ENCODE measurements around the gene TTC29.
"Not testable (repeated sequence)": the region's sequence is repeated elsewhere in the genome, so short reads cannot be mapped to it uniquely, and the experiment has no call there.

Gene TTC29

GRCh38 chr4:146857298-146857697 lies 88.4 kb downstream of the TTC29 start:
- no peak for DNase-seq (ENCODE audit: low read depth, low spot score)

GRCh38 chr4:146855761-146856160 lies 89.9 kb downstream of the TTC29 start:
- no peak for DNase-seq (ENCODE audit: low read depth, low spot score)

- DNase-seq (ENCODE audit: low read depth, low spot score): no peak
These were observed 93.3 kb downstream of the TTC29 start for GRCh38 chr4:146852360-146852759.

DNA sequence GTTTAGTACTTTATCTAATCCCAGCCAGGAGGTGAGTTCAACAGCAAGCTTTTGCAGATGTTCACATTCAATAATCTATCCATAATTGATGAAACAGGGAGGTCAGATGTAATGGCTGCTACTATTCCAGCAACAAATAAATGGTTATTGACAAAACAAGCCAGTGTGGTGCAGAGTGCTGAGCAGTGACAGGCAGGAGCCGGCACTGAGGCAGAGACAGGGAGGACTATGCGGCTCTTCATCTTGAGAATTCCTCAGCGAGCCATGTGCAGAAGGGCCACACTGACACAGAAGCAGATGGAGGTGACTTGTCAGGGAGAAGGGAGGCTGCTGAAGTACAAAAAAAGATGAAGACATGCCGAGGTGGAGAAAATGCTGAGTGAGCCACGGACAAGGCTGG lies 98.3 kb downstream of the TTC29 start:
- DNase-seq (ENCODE audit: low read depth, low spot score): no peak

DNA sequence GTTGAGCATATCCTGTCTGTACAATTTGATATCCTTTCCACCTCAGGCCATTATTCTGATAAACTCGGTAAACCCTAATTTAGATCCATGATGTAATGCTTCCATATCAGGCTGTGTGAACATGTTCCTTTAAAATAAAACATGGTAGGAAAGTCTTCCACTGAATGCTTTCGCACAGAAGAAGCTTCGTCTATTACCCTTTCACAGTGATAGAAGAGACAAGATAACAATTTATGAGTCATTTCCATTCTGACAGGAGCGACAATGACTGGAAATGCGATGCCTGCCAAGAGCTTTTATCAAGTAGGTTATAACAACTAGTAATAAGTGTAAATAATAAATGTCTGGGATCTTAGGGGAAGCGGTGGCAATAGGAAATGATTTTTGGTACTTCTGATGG lies 98.8 kb downstream of the TTC29 start:
- no peak for DNase-seq (ENCODE audit: low read depth, low spot score)

GRCh38 chr4:146844761-146845160 lies 100.9 kb downstream of the TTC29 start:
- DNase-seq (ENCODE audit: low read depth, low spot score): no peak

DNA sequence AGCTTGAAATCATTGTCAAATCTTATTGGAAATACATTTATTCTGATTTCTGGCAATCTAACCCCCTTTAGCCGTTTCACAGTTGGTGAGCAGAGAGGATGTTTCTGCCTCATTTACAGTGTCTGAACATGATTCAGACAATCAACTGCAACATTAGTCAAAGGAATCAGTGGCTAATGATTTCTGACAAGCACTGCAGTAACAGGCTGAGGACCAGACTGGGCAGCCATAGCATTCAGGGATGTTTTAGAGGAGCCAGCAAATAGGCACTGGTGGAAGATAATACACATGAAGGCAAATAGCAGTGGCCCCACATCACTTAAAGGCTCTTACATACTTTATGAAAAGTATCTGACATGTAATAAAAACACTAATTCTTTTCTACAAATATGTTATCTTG lies 102.8 kb downstream of the TTC29 start:
- no peak for DNase-seq (ENCODE audit: low read depth, low spot score)

DNA sequence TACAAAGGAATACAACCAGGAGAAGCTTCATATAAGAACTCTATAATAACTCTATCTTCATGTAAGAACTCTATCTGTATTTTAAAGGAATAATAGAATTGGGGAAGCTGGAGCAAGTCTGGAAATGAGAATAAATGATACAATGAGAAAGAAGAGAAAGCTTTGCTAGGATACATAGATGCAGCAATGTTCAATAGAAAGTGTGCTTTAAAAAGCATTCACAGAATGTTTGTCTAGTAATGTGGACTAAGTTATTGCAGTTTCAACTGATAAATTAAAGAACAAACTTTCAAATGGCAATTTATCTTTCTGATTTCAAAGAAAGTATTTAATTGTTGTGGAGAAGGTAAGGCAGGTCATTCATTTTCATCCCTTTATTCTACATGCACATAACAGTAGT lies 104.9 kb downstream of the TTC29 start:
- DNase-seq (ENCODE audit: low read depth, low spot score): no peak

DNA sequence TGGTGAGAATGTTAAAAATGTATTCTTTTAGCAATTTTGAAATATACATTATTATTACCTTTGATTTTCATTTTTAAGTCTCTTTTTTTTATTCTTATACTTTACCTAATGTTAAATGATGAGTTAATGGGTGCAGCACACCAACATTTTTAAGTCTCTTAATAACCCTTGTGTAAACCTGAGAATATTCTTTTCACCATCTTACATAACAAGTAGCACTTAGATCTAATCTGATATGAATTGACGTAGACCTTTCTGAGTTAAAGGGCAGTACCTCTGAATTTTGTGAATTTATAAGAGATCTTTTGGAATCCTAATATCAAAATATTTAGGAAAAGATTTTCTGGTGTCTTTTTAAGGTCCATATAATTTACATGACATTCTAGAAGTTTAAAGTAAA lies 110.6 kb downstream of the TTC29 start:
- no peak for DNase-seq (ENCODE audit: low read depth, low spot score)

DNA sequence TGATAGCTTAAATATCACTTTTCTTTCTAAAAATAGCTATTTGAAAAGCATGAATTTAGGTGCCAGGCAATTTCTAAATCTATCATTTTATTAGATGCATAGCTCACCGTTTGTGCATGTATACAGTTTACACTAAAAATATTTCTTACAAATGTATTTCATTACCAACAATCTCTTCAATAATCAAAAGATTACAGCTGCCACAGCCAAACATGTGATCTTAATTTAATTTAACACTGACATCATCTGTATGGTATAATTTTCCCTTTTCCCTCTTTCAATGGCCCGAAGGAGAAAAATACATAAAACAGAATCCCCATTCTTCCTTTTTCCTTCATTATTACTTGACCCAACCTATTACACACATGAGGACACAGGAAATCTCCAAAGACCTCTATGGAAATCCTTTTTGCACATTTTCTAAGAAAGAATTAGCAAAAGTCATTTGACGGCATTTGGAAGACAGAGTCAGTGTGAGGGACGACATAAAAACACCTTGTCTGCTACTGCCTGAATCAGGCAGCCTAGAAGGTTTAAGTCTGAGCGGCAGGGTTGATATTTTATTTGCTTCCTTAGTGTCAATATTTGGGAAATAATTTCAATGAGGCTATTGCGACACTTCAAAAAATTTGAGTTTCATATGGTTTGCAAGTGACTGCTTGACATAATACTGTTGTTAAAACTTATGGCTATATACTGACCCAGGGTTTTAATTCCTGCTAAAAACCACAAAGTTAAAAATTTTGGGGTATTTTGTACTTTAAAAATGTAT lies 111.2 kb downstream of the TTC29 start:
- DNase-seq (ENCODE audit: low read depth, low spot score): no peak

- no peak for DNase-seq (ENCODE audit: low read depth, low spot score)
These were observed 112.1 kb downstream of the TTC29 start for GRCh38 chr4:146833530-146833929.

GRCh38 chr4:146822980-146823379 lies 122.7 kb downstream of the TTC29 start:
- not testable (repeated sequence) for DNase-seq (ENCODE audit: low read depth, low spot score)

DNA sequence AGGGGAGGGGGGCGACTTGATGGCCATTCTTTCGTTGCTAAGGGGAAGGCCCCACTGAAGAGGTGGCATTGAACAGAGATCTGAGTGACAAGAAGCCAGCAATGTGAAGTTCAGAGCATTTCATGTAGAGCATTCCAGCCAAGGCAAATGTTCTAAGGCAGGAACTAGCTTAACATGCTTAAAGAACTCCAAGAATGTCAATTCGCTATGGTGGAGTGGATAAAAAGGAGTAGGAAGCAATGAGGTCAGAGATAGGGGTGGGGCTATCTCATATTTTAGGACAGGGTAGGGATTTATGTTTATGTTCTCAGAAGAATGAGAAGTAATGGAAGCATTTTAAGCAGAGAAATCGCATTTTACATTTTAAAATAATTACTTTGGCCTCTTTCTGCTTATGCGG lies 130.9 kb downstream of the TTC29 start:
- DNase-seq (ENCODE audit: low read depth, low spot score): no peak

GRCh38 chr4:146795711-146796110 lies 150.0 kb downstream of the TTC29 start:
- DNase-seq (ENCODE audit: low read depth, low spot score): no peak

DNA sequence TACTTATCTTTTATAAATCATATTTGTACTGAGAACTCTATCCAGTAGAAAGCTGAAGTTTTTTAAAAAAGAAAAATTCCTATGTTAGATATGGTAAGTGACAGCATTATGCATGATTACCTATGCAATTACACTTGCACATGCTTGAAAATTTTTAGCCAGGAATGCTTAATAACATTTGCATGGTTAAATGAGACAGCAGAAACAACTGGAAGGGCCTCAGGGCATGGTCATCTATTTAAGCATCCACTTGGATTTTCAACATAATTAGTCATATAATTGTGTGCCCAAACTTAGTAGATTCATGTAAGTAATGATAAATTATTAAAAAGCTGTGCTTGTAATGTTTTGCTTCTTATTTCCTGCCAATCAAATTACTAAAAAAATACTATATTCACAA lies 151.9 kb downstream of the TTC29 start:
- no peak for DNase-seq (ENCODE audit: low read depth, low spot score)

DNA sequence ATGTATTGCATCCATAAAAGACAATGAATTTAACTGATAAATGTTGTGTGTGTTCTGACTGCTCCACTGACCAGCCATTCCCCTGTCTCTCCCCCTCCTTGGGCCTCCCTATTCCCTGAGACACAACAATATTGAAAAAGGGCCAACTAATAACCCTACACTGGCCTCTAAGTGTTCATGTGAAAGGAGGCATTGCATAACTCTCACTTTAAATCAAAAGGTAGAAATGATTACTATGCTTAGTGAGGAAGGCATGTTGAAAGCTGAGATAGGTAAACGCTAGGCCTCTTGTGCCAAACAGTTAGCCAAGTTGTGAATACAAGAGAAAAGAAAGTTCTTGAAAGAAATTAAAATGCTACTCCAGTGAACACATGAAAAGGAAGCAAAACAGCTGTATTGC lies 154.2 kb downstream of the TTC29 start:
- no peak for DNase-seq (ENCODE audit: low read depth, low spot score)

- no peak for DNase-seq (ENCODE audit: low read depth, low spot score)
These were observed 155.1 kb downstream of the TTC29 start for GRCh38 chr4:146790515-146790914.

- DNase-seq (ENCODE audit: low read depth, low spot score): no peak
These were observed 157.9 kb downstream of the TTC29 start for GRCh38 chr4:146787731-146788130.

- DNase-seq (ENCODE audit: low read depth, low spot score): no peak
These were observed 169.0 kb downstream of the TTC29 start for GRCh38 chr4:146776691-146777090.

DNA sequence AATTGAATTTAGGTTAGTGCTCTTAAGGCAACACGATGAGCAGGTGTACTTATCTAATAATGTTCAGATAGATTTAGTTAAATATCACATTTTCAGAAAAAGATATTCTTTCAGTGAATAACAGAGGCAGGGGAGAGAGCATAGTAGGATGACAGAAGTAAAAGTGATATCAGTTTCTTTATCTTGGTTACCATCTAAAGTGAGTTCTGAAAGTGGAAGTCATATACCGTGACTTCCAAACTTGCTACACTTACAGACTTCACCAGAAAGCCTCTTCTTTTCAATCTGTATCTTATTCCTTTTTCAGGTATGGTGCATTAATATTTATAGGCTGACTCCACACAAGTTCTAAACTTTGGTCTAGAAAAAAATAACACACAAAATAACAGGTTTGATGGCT lies 182.1 kb downstream of the TTC29 start:
- no peak for DNase-seq (ENCODE audit: low read depth, low spot score)

DNA sequence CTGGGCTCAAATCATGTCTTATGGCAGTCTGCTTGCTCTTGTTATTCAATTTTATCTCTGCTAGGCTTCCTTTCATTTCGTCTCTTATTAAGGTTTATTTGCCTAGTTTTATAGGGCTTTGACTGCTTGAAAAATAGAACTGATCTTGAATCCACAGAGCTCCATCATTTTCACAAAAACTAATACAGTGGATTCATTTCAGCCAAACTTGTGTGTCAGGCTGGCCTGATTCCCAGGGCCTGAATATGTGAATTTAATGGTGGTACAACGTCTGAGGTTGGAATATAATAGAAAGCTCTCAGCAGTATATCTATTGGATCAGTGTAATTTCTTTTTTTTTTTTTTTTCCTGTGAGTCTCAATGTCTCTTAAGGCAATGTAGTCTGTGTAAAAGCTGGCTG lies 183.6 kb downstream of the TTC29 start:
- DNase-seq (ENCODE audit: low read depth, low spot score): no peak

GRCh38 chr4:146742416-146742815 lies 203.2 kb downstream of the TTC29 start:
- no peak for DNase-seq (ENCODE audit: low read depth, low spot score)

DNA sequence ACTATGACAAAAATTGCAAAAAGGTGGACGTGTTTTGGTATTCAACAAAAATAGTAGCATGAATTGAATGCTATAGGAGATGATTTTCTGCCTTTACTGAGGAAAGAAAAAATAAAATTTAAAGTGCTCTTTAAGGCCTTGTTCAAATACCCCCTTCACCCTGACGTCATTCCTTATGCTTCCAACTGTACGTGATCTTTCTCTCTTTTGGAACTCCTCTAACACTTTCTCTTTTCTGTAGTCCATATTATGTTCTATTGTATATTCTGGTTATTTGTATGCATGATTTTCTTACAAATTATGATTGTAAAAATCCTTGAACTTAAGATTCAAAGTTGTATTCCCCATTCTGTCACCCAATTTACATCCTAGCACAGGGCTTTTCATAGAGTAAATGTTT lies 206.5 kb downstream of the TTC29 start:
- no peak for DNase-seq (ENCODE audit: low read depth, low spot score)

DNA sequence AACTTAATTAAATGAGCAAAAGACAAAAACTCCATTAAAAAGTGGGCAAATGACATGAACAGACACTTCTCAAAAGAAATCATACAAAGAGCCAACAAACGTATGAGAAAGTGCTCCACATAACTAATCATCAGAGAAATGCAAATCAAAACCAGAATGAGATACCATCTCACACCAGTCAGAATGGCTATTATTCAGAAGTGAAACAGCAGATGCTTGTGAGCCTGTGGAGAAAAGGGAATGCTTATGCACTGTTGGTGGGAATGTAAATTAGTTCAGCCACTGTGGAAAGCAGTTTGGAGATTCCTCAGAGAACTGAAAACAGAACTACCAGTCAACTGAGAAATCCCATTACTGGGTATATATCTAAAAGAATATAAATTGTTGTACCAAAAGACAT lies 222.1 kb downstream of the TTC29 start:
- DNase-seq (ENCODE audit: low read depth, low spot score): not testable (repeated sequence)

Measured in activated naive CD8-positive, alpha-beta T cell treated with anti-CD3 and anti-CD28 coated beads, Interleukin-2, amount 50 U/mL, for 16 hours (primary cell).